Stimulated activated CD4-positive, alpha-beta T cell treated with anti-CD3 and anti-CD28 coated beads, Interleukin-12 subunit alpha, Interleukin-12 subunit beta, amount 100 ng/mL, for 24 hours (primary cell): Measurements from ENCODE around the gene SNAPC4.
A peak's percentile ranks its signal among the peaks of the same experiment; 100 is the strongest.
"Not testable (repeated sequence)": the region's sequence is repeated elsewhere in the genome, so short reads cannot be mapped to it uniquely, and the experiment has no call there.

Experiments
- DNase-seq, 2 experiments: peaks; one replicate each; pipeline ENCODE4 v3.0.0-alpha.2; 2020; ENCODE audit warnings: low read depth in 2 of 2

The SNAPC4 gene

DNA sequence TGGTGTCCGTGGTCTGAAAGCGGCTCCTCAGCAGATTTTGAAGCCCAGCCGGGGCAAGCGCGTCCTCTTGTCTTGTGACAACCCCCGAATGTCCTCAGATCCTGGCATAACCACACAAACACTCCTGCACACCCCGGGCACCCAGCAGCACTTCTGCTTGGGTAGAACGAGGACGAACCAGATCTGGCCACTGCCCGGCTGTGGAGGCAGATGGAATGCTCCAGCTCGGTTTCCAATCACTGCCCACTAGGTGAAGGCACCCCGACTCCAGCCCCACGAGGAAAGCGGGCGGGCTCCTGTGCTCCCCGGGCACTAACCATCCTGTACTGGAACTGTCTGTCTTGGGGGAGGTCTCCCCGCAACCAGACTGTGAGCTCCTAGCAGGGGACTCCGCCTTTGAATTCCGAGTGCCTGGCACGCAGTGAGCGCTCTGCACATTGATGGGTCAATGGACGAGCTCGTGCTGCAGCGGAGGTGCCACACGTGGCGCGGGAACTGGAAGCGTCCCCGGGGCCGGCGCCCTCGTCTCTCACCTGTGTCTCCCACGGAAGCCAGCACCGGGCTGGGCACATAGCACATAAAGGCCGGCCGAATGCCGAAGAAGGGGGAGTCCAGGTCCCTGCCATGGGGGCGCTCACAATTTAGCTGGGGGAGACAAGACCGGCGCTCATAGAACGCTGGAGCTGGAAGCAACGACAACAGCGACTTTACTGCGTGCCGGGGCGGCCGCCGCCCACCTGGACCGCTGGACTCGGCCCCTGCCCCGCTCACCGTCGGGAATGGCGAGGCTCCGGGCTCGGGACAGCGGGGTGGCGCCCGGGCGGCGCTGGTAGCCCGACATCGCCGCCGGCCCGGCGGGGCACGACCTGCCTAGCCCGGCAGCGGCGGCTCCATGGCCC is 9.8 kb upstream of the SNAPC4 start:
- DNase-seq: peak in 1 of 2 experiments; percentile 19

- DNase-seq: no peak
Observed at GRCh38 chr9:136407911-136408310, 7.9 kb upstream of the SNAPC4 start.

DNA sequence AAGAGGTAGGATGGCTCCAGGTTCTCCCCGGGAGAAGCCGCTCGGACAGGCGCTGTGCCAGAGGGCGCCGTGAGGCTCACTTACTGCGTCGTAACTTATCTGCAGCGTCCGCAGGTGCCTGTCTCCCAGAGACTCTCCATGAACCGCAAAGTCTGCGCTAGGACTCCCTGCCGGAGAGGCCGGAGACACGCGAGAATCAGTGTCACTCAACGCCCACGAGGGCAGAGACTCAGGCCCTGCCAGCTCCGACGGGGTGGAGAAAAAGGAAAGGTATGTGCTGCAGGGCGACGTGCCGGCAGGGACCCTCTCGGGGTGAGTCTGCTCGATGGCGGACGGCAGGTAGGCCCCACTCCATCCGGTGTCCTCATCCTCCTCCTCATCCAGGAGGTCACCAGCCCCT is 7.1 kb upstream of the SNAPC4 start:
- DNase-seq: not testable (repeated sequence)

- not testable (repeated sequence) for DNase-seq
Observed at GRCh38 chr9:136405904-136406303, 5.9 kb upstream of the SNAPC4 start.

GRCh38 chr9:136405481-136405880 is 5.5 kb upstream of the SNAPC4 start:
- DNase-seq: no peak

GRCh38 chr9:136404801-136405136 is 4.8 kb upstream of the SNAPC4 start:
- no peak for DNase-seq

DNA sequence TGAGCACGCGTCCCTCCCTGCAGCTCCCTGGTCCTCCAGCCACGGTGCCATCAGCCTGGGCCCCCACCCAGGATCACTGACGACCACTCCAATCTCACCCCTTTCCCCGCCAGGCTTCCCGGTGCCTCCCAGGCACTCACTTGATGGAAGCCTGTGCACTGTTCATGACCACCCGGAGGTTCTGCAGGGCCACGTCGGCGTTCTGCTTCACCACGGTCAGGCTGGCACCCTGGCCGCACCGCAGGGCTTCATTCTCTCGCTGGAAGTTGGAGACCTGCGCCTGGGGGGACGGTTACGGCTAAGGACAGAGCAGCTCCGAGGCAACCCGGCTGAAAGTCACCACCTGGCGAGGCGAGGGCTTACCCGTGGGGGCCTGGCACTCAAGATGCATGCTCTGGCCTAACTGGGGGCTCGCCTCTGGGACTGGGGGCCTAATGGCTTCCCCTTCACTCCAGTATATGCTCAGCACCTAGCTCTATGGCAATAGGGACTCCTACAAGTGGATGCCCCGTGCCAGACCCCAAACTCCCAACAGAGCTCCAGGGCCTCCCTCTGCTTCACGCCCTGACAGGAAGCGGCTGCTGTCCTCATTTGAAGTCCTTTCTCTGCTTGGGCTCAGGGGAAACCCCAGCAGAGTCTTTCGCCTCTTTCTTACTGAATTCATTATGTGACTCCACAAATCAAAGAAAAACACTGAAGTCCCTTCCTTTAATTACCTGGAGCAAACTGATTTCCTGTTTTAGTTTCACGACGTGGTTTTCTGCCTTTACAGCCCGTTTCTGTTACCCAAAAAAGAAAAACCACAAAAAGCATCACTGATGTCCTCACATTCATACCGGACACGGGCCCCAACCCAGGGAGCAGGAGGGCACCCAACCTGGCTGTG is 4.2 kb upstream of the SNAPC4 start:
- peak; percentile 18 to 33 for DNase-seq

DNA sequence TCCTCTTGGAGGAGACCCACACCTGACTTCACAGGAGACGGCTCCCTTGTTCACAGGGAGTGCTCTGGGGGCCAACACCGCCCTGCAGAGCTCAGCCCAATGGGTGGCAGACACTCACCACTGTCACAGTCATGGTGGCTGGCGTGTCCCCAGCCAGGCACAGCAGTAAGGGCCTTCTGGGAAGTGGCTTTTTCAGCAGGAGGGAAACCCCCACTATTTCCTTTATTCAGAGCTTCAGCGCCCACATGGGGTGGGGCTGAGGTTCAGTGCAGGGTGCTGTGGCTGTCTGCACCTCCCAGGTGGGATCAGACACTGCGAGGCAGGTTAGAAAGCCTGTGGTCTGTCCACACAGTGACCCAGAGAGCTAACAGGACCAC is 3.6 kb upstream of the SNAPC4 start:
- DNase-seq: peak; percentile 53 to 69

DNA sequence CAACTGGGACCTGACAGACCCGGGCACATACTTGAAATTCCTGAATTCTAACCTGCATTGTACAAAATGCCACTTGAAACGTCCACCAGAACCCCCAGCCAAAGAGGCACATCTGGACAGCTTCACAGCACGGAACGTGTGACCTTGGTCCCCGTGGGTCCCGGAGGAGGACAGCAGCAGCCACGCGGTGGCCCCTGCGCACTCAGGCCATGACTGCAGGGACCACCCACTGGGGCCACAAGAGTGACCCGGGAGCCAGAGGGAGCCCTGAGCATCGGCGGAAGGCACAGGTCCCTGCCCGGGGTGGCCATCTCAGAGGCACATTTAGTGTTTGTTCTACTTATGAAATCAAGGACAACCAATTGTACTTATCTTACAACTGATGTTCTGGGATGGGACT is 2.1 kb upstream of the SNAPC4 start:
- DNase-seq: no peak

GRCh38 chr9:136401173-136401922 is 1.4 kb upstream of the SNAPC4 start:
- DNase-seq: no peak

GRCh38 chr9:136399176-136400037 is 563 bp downstream of the SNAPC4 start:
- peak in 1 of 2 experiments; percentile 46 for DNase-seq

DNA sequence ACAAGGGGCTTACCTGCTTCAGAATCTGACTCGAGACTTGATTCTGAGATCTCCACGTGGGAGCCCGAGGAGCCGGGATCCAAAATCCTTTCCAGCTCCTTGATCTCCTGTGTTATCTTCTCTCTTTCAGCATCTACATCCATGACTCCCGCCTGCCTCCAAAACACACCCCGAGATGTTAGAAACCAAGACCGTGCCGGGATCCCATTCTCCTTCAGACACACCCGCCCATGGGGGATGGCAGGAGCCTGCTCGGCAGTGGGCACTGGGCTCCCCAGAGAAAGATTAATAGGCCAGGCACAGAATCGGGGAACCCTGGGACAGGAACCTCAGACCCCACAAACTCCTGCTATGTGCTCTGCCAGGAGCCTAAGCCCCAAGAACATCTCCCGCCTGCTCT is 1.7 kb downstream of the SNAPC4 start:
- no peak for DNase-seq

GRCh38 chr9:136397643-136398042 is 2.3 kb downstream of the SNAPC4 start:
- DNase-seq: no peak

DNA sequence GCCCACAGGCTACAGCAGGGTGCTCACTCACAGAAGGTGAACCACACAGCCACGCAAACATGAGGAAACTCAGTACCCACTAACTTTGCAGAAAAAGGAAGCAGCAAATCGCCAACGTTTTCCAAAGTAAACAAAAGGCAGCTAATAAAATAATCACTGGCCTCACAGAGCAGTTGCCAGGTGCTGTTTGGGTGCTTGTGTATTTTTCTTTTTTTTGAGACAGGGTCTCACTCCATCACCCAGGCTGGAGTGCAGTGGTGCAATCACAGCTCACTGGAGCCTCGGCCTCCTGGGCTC is 3.8 kb downstream of the SNAPC4 start:
- DNase-seq: no peak

- no peak for DNase-seq
Observed at GRCh38 chr9:136395345-136396218, 4.4 kb downstream of the SNAPC4 start.

GRCh38 chr9:136395020-136395340 is 5.0 kb downstream of the SNAPC4 start:
- no peak for DNase-seq

- DNase-seq: no peak
Observed at GRCh38 chr9:136394312-136395019, 5.5 kb downstream of the SNAPC4 start.

DNA sequence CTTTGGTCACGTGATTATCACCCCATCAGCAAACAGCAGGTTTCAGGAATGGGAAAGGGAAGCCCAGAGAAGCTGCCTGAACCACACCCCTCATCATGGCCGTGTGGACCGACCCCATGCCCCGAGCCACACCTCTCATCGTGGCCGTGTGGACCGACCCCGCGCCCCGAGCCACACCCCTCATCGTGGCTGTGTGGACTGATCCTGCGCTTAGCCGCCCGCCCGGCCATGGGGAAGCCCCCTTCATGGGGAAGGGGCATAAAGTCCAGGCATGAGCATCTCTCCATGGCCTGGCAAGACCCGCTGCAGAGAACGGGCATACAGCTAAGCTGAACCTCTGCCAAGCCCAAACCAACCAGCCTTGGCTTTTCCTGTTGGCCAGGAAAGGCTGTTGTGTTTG is 6.4 kb downstream of the SNAPC4 start:
- DNase-seq: no peak

- DNase-seq: no peak
Observed at GRCh38 chr9:136392538-136393449, 7.2 kb downstream of the SNAPC4 start.
